HG02852 (cell line): ENCODE data around the gene PSMC1.
A peak's percentile ranks its signal among the peaks of the same experiment; 100 is the strongest.
"Not testable (repeated sequence)": the region's sequence is repeated elsewhere in the genome, so short reads cannot be mapped to it uniquely, and the experiment has no call there.

Experiments used
- ATAC-seq: cut with Tn5 transposase; IDR thresholded peaks from one replicate; pipeline ENCODE4 v1.9.1; 2021; ENCODE audit warnings: mild to moderate bottlenecking, moderate library complexity; ENCODE audit not compliant: unreplicated experiment

The PSMC1 gene

GRCh38 chr14:90256354-90257131 lies at the start of gene PSMC1:
PSMC1 (plus strand) TSS chr14:90256553; CDS start chr14:90256598, 45 bp downstream.
- ATAC-seq = peak; percentile 97

DNA sequence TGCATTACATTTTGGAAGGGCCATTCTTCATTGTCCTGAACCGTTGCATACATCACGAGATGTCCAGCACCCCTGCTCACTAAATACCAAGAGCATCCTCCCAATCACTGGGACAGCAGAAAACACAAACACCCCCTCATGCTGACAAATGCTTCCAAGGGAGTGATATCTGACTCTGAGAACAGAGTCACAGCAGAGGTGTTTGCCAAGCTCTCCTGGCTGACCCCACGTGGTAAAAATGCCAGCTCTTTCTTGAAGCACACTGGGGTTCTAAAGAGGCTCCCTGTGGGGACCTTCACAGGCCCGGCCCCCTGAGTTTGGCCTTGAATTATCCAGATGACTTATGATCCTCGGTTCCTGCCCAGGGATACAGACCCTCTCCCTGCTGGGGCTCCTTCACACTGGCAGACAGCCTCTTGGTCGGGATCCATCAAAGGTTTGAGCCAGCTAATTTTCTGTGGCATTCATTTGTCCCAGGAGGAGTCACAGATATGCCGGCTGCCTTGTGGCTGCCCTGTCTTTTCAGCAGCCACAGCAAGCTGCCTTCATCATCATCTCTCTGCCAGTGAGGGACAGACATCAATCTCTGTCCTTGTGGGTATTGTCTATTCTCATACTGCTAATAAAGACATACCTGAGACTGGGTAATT lies 43.1 kb upstream of the PSMC1 start:
- ATAC-seq = no peak

- no peak for ATAC-seq
Measured at GRCh38 chr14:90228478-90228877, 27.9 kb upstream of the PSMC1 start.

- not testable (repeated sequence) for ATAC-seq
Measured at GRCh38 chr14:90229942-90230341, 26.4 kb upstream of the PSMC1 start.

- ATAC-seq = peak; percentile 56
Measured at GRCh38 chr14:90235179-90235976, 21.0 kb upstream of the PSMC1 start.

GRCh38 chr14:90239139-90239538 lies 17.2 kb upstream of the PSMC1 start:
- ATAC-seq = no peak

- no peak for ATAC-seq
Measured at GRCh38 chr14:90242444-90242843, 13.9 kb upstream of the PSMC1 start.

DNA sequence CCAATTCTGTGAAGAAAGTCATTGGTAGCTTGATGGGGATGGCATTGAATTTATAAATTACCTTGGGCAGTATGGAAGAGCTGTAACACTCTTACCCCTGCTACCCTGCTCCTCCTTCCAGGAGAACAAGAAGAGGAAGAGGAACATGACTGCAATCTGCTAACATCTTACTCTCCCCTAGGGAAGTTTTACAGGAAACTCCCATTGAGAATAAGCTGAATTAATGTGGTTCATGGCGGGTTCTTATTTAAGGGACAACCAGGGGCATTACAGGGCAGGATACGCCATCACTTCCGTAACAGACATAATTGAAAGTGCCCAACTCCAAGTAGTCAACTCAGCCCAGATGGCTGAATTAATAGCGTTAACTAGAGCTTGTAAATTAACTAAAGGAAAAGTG lies 9.4 kb upstream of the PSMC1 start:
- ATAC-seq = no peak

DNA sequence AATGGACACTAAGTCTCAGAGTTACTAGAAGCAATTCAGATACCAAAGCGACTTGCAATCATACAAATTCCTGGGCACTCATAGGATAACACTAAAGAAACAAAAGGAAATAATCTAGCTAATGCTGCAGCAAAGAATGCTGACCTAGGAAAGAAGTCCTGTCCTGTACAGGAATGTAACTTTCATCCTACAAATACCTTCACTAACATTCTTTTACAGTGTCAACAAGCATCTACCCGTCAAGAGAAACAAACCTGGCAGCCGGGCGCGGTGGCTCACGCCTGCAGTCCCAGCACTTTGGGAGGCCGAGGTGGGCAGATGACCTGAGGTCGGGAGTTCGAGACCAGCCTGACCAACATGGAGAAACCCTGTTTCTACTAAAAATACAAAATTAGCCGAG lies 8.9 kb upstream of the PSMC1 start:
- not testable (repeated sequence) for ATAC-seq

DNA sequence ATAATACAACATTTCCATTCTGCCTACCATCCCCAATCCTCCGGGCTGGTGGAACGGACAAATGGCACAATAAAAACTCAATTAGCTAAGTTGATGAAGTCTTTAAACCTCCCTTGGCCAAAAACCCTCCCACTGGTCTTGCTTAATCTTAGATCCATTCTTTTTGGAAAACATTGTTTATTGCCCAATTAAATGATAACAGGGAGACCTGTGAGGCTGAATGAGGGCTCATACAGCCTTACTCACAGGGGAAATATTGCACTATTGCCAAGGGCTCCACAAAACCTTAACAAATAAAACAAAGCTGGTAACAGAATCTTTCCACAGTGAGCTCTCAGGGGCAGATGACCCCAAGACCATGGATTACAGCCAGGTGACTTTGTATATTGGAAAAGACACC lies 7.8 kb upstream of the PSMC1 start:
- no peak for ATAC-seq

- no peak for ATAC-seq
Measured at GRCh38 chr14:90253826-90254225, 2.5 kb upstream of the PSMC1 start.

DNA sequence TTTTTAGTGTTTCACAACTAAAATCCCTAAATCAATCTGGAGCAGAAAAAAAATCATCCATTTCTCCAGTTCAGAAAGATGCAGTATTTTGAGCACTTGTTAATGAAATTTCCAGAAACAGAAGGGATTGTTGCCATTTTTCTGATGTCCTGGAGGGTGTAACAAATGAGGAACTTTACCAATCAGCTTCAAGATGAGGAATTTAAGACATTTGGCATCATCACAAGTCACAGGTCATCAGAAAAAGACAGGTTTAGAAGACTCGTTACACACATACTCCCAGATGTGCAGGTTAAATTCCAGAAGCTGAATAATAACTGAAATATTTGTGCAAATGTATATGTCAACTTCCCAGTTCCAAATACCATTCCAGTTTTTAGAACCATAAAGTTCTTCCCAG lies 482 bp upstream of the PSMC1 start:
- no peak for ATAC-seq

DNA sequence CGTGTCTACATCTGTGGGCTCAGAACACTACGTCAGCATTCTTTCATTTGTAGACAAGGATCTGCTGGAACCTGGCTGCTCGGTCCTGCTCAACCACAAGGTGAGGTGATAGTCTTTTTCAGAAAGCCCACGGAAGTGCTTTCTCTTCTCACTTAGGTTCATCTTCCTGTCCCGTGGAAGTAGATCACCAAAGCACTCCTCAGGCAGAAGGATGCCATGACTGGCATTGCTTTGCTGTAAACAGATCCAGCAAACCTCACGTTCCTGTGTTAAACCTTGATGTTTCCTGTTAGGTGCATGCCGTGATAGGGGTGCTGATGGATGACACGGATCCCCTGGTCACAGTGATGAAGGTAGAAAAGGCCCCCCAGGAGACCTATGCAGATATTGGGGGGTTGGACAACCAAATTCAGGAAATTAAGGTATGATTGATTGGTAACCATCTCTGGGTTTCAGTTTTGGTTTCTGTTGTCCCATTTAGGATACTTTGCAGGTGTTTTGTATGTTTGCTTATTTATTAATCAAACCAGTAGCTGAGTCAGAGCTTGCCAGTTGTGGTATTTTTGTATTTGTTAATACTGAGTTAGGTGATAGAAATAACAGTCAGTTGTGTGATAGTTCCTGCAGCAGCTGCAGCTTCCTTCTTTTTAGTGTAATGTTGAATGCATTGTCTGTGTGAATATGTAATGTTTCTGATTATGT lies 7.5 kb downstream of the PSMC1 start:
- ATAC-seq = peak; percentile 69

DNA sequence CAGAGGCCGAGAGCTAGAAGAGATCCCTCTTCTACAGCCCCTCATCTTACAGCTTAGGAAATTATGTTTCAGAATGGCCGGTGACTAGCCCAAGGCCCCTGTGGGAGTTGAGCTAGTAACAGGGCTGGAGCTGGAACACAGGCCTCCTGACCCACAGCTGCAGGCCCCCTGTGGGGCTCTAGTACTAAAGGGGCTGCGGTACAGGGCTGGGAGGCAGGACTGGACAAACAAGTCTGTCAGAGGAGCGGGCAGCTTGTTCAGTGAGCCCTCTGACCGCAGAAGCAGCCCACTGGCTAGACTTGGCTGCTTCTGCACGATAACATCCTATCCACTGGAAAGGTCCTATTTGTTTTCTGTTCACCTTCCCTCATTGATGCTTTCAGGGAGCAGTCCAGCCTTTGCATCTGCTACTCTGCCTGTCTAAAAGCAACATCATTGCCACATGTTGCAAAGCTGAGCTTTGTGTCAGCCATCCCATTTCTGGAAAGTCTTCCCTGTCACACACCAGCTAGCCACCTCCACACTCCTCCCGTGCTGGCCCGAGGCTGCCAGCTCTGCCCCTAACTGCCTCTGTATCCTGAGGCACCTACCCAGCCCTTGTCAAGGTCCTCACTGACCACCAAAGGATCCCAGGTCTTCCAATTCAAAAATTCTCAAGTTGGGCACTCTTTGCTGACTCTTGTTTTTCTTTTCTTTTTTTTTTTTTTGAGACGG lies 10.2 kb downstream of the PSMC1 start:
- no peak for ATAC-seq

GRCh38 chr14:90268420-90268819 lies 12.1 kb downstream of the PSMC1 start:
- ATAC-seq = no peak

DNA sequence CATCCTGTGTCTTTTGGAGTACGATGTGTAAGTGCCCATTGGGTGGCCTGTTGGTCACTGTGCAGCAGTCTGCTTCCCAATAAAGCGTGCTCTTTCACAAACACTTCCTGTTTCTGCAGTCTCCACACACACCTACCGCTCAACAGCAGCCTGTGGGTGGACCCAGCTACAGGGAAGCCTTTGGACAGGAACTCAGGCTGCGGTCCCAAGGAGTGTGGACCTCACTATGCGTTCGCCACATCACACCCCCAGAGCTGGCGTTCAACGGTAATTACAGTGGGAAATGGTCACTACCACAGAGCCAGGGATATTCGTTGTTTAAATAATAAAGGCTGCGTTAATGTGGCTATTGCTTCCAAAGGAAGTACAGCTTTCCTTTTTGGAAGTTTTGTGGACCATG lies 16.2 kb downstream of the PSMC1 start:
- ATAC-seq = no peak

- no peak for ATAC-seq
Measured at GRCh38 chr14:90273532-90273931, 17.2 kb downstream of the PSMC1 start.

GRCh38 chr14:90274019-90274418 lies 17.7 kb downstream of the PSMC1 start:
- no peak for ATAC-seq

DNA sequence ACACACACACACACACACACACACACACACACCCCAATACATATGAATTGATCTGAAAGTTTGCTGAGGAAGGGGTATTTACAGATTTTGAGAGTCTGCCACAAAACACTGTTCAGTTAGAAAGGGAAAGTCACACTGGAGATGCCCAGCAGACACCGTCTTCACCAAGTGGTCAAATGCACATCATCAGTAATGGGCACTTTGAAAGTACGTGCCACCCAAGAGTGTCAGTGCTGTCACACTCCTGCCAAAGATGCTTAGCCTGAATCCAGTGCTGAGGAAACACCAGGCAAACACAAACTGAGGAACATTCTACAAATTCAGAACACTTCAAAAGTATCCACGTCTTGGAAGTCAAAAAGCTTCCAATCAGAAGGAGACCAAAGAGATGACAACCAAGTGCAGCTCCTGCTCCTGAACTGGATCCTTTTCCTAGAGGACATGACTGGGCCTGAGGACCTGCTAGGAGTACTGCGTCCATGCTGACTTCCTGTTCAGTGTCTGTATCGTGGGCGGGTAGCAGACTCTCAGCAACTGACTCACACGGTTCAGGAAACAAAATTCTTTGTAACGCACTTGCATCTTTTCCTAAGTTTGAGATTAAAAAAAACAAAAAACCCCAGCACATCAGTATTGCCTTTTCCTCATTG lies 18.6 kb downstream of the PSMC1 start:
- no peak for ATAC-seq

GRCh38 chr14:90275458-90275814 lies 19.1 kb downstream of the PSMC1 start:
- no peak for ATAC-seq
